GM12801 (cell line): ENCODE data around the gene MEMO1.

Source experiments
- TF ChIP-seq, protein P1 (sequence below): IDR thresholded peaks from one replicate; pipeline ENCODE4 v1.5.1; 2011; ENCODE audit warnings: control low read depth; ENCODE audit not compliant: insufficient read length; ENCODE audit errors: extremely low read depth

Gene MEMO1

DNA sequence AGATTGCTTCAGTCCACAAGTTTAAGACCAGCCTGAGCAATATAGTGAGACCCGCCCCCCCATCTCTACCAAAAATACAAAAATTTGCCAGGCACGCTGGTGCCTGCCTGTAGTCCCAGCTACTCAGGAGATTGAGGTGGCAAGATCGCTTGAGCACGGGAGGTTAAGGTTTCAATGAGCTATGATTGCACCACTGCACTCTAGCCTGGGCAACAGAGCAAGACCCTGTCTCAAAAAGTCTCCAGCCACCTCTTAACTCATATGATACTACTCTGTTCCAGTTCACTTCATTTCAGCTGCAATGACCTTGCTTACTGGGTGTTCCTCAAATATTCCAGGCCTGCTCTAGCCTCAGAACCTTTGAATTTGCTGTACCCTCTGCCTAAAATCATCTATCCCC is 11.4 kb downstream of the MEMO1 start:
- TF ChIP-seq, protein P1, sequence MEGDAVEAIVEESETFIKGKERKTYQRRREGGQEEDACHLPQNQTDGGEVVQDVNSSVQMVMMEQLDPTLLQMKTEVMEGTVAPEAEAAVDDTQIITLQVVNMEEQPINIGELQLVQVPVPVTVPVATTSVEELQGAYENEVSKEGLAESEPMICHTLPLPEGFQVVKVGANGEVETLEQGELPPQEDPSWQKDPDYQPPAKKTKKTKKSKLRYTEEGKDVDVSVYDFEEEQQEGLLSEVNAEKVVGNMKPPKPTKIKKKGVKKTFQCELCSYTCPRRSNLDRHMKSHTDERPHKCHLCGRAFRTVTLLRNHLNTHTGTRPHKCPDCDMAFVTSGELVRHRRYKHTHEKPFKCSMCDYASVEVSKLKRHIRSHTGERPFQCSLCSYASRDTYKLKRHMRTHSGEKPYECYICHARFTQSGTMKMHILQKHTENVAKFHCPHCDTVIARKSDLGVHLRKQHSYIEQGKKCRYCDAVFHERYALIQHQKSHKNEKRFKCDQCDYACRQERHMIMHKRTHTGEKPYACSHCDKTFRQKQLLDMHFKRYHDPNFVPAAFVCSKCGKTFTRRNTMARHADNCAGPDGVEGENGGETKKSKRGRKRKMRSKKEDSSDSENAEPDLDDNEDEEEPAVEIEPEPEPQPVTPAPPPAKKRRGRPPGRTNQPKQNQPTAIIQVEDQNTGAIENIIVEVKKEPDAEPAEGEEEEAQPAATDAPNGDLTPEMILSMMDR, result no peak

DNA sequence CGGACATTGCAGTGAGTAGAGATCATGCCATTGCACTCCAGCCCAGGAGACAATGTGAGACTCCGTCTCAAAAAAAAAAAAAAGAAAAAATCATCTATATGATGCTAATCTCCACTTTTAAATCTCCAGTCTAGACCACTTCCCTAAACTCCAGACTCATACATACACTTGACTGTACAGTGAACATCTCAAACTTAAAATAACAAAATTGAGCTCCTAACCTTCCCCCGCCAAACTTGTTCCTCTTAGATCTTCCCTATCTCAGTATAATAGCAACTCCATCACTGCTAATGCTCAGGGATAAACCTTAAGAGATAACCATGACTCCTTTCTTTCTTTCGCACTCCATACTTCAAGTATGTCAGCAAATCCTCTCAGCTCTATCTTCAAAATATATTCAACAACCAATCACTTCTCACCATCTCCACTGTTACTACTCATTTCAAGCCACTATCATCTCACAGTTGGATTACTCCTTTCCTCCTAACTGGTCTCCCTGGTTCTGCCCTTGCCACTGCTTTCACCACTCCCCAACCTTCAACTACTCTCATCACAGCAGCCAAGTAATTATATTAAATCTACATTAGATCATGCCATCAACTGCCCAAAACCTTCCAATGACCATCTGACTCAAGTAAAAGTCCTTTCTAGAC is 12.0 kb downstream of the MEMO1 start:
- TF ChIP-seq, protein P1, result no peak

DNA sequence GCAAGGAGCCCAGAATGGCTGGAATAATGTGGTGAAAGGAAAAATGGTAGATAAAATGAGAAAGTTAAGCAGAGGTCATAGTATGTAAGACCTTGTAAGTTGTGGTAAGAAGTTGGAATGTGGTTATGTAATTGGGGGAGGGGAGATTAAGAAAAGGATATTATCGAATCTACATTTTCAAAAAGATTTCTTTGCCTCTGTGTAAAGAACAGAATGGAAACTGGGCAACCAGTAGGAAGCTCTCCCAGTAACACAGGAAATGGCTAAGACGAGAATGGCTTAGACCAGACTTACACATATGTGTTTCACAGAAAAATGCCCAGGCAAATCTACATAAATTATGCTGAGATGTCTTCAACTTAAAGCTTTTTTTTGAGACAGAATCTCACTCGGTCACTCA is 13.2 kb downstream of the MEMO1 start:
- TF ChIP-seq, protein P1, result no peak

DNA sequence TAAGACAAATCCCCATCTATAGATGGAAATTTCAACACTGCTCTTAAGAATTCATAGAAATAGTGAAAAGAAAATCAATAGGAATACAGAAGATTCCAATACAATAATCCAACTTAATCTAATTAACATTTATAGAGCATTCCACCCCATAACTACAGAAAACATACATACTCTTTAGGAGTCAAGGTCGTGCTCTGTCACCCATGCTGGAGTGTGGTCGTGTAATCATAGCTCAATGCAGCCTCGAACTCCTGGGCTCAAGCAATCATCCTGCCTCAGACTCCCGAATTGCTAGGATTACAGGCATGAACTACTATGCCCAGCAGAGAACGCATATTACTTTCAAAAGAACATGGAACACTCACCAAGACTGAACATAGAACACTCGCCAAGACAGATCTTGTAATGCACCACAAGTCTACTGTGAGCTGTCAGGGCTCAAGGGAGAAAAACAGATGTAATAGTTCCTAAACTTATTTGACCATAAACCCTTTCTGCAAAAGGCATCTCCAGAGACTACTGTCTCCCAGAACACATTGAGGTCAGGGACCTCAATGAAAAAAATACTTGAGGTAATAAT is 14.1 kb downstream of the MEMO1 start:
- TF ChIP-seq, protein P1, result no peak

DNA sequence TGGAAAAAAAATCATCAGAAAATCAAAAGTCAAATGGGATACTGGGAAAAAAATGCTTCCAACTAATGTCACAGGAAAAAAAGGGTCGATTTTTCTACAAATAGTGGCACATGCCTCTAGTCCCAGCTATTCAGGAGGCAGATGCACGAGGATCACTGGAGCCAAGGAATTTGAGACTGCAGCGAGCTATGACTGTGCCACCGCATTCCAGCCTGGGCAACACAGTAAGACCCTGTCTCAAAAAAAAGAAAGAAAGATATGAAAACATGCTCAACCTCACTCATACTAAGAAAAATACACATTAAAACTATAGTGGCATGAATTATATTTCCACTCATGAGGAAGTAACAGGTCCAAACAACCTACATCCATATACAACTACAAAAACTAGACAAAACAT is 17.9 kb downstream of the MEMO1 start:
- TF ChIP-seq, protein P1, result no peak

DNA sequence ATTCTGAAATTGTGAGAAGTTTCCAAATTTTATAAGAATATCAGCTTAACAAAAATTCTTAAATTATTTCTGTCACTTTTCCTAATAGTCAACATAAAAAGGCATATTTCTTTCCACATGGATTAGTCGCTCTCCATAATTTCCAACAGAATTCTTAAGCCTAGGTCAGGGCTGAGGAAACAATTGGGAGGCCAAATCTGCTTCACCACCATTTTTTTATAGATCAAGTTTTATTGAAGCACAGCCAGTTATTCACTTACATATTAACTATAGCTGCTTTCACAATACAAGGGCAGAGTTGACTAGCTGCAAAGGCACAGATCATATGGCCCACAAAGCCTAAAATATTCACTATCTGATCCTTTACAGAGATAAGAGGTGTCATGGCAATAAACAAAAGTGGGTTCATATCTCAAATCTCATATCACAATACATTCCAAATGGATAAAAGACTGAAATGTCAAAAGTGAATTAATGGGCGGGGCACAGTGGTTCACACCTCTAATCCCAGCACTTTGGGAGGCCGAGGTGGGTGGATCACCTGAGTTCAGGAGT is 18.7 kb downstream of the MEMO1 start:
- TF ChIP-seq, protein P1, result no peak

DNA sequence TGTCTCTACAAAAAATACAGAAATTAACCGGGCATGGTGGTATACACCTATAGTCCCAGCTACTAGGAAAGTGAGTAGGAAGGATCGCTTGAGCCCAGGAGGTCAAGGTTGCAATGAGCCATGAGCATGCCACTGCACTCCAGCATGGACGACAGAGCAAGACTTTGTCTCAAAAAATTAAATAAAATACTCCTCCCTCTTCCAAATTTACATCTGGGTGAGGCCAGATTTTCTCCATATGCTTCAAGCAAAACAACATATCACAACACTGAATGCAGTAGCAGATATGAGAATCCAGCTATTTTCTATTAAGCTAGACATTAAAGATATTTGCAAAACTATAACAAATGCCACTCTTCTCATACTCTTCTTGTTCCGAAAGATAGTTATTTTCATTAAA is 20.9 kb downstream of the MEMO1 start:
- TF ChIP-seq, protein P1, result no peak
